ENCODE results near the gene KIF1C.

The KIF1C gene

GRCh38 chr17:4969047-4969550 lies 28.7 kb upstream of the KIF1C start:
- peak; percentile 91 for DNase-seq (ENCODE audit: low read depth)

DNA sequence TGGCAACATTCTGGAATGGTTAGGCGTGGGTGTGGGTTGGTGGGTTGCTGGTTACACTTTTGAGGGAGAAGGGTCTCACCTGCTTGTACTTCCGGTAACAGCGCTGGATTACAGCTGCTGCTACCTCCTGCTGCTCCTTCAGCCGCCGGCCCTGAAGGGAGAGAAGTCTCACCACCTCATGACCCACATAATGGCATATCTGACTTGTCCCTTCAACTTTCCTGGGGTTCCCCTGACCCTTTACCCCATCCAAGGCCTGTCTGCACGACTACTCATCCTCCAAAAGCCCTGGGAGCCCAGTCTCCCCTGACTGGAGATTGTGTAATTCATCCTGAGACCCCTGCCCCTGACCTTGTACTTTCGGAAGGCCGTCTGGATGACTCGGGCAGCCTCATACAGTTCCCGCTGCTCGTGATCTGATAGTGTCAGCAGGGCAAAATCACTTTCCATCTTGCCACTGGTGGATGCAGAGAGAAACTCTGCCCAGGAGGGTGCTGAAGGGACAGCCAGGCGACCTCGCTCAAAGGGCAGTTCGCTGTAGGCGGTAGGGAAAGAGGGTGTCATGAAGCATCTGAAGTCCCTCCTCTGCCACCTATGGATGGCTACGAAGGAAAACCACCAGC lies 28.1 kb upstream of the KIF1C start:
- DNase-seq (ENCODE audit: low read depth), result no peak

- DNase-seq (ENCODE audit: low read depth), result no peak
These were observed 27.5 kb upstream of the KIF1C start for GRCh38 chr17:4970273-4970672.

DNA sequence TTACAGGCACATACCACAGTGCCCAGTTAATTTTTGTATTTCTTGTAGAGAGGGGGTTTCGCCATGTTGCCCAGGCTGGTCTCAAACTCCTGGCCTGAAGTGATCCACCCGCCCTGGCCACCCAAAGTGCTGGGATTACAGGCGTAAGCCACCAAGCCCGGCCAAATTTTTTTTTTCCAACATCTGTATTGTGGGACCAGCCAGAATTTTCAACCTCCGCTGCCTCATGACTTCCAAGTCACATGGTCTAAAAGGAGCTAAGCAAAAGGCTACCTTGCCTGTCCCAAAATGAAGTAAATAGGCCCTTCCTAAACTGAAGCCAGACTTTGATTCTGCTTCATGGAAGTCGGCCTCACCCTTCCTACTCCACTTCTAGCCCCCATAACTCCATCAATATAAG lies 25.9 kb upstream of the KIF1C start:
- no peak for DNase-seq (ENCODE audit: low read depth)

- no peak for DNase-seq (ENCODE audit: low read depth)
These were observed 25.4 kb upstream of the KIF1C start for GRCh38 chr17:4972322-4972721.

GRCh38 chr17:4972752-4973151 lies 25.0 kb upstream of the KIF1C start:
- DNase-seq (ENCODE audit: low read depth), result no peak

GRCh38 chr17:4973256-4974114 lies 24.3 kb upstream of the KIF1C start:
- no peak for DNase-seq (ENCODE audit: low read depth)

DNA sequence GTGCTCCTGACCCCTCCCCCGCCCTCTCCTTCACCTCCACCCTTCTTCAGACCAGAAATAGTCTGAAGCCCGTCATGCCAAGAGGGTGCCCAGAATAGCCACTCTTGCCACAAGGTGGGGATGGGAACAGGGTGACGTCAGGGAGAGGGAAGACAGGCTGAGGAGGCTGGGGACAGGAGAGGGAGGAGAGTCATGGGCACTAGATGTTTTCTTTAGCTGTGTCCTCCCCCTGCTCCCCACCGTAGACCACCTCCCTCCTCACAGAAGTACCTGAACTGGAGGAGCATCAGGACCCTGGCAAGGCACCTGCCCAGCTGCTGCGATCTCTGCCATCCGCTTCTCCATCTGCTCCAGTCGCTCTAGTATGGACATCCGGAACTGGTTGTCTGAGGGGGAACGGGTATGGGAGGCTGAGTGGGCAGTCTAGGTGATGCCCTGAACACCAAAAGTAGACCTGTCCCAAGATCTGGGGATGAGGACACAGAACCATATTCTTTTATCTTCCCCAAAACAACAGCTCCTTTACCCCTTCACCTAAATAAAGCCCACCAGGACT lies 23.6 kb upstream of the KIF1C start:
- no peak for DNase-seq (ENCODE audit: low read depth)

DNA sequence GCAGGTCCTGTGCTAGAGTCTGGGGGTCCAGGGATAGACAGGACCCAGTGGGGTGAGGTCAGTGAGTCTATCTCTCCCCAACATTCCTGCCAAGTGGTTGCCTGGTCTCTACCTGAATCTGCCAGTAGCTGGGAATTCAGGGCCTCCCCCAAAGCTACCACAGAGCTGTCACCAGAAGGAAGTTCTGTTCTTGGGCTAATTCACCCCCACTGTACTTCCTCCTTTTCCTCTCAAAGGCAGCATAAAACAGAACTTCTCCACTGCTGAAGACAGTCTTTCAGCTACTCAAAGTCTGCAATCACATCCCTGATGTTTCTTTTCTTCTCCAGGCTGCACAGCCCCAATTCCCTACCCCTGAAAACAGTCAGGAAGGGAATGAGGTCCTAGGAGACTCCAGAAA lies 19.0 kb upstream of the KIF1C start:
- no peak for DNase-seq (ENCODE audit: low read depth)

DNA sequence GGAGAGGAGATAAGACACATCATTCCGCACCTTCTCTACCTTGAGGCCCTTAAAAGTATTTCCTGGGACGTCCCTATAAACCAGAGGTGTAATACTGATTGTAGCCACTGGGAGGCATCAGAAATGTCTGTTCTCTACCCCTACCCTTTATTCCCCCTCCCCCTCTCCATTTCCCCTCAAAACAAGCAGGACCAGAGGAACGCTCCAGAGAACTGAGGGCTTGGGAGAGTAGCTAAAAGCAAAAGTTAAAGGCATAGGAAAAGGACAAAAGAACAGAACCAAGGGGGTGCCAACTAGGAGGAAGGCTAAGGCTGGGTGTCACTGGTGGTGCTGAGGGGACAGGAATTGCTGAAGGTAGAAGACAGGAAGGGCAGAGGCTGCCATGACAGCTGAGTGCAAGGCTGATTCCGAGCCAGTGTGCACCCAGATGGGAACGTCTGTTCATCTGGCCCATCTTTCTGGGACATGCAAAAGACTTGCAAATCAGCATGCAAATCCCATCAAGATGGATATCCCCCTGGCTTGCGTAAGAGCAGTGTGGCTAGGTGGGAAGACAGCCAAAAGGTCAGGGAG lies 17.0 kb upstream of the KIF1C start:
- DNase-seq (ENCODE audit: low read depth), result no peak

GRCh38 chr17:4982305-4982704 lies 15.4 kb upstream of the KIF1C start:
- DNase-seq (ENCODE audit: low read depth), result no peak

DNA sequence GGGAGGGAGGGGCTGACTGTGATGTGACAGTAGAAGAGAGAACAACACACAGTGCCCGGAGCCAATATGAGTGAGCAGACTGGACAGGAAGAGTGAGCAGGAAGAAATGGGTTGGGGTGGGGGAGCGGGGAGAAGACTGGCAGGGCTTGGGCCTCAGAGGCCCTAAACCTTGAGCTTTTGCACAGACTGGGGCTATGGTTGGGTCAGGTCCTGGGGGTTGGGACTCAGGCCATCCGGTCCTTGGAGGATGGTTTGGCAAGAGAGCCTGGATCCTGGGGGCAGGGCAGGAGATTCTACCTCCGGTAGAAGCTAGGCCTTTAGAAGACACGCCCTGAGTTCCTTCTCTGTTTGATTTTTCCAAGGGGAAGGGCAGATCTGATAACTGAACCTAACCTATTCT lies 11.3 kb upstream of the KIF1C start:
- no peak for DNase-seq (ENCODE audit: low read depth)

GRCh38 chr17:4986951-4987766 lies 10.6 kb upstream of the KIF1C start, which contains the start of gene CAMTA2:
CAMTA2 (minus strand) TSS chr17:4987675; CDS start chr17:4986222, 1,453 bp downstream.
- DNase-seq (ENCODE audit: low read depth), result no peak

GRCh38 chr17:4987767-4988567 lies 9.8 kb upstream of the KIF1C start:
- no peak for DNase-seq (ENCODE audit: low read depth)

GRCh38 chr17:4994081-4994595 lies 3.6 kb upstream of the KIF1C start:
- DNase-seq (ENCODE audit: low read depth), result no peak

DNA sequence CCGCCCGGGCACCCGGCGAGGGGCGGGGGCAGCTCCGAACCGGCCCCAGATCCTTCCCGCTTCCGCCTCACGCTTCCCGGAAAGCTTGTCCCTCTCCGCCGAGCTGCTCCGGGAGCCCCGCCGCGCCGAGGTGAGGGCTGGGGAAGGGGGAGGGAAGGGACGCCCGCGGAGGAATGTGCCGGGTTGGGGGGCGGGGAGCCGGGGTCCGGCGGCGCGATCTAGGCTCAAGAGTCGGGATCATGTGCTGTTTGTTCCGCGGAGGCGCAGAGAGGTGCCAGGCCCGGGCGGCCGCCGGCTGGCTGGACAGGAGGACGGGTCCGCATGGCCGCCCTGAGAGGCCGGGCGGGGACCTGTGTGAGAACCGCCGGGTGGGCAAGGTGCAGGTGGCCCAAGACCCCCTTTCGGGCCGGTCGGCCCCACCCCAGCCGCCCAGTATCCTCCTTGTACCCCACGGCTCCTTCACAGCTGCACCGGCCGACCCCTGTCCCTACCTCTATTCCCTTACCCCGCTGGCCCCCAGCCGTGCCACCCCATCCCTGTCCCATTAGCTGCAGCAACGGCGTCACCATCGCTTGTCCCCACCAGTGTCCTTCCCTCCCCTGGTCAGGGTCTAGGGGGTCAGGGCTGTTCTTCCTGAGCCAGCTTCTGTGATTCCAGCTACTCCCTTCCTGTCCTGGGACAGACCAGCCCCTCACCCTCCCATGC lies 429 bp downstream of the KIF1C start:
- no peak for DNase-seq (ENCODE audit: low read depth)

- DNase-seq (ENCODE audit: low read depth), result no peak
These were observed 1.1 kb downstream of the KIF1C start for GRCh38 chr17:4998732-4999429.

DNA sequence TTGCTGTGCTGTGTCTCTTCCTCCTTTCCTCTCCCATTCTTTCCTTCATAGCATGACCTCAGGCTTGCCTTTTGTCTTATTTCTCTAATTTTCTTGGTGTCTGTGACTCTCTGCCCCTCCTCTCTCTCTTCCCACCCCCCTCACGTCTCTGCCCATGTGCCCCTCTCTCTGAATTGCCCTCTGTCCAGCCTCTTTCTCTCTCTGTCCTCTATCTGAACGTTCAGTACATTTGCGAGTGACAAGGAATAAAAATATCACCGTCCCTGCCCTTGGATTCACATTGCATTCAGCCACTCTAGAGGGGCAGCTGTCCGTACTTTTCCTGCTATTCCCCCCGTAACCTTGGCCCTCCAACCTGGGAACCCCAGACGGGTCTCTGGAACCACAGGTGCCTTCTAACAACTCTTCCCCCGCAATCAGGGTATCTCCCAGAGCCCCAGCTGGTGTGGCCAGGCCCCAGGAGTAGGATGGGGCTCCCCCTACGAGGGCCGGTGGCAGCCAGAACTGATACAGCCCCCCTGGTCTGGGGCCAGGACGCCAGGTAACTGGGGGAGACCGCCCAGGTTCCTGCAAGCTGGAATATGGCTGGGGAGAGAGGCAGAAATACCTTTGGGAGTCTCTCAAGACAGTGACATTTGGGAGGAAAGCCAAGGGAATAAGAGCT lies 1.8 kb downstream of the KIF1C start:
- DNase-seq (ENCODE audit: low read depth), result no peak

DNA sequence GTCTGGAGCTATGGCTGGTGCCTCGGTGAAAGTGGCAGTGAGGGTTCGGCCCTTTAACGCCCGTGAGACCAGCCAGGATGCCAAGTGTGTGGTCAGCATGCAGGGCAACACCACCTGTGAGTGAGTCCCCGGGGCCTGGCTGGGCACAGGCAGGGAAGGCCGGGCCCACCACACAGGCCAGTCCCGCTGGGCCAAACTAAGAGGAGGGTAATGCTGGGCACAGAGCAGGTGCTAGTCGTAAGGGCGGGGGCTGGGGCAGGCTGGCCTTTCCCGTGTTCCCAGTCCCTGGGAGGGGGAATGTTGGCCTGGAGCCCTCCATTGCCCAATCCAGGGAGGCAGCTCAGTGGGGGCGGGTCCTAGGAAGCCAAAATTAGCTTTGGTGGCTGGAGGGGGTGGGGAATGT lies 2.5 kb downstream of the KIF1C start:
- no peak for DNase-seq (ENCODE audit: low read depth)

All from stromal cell of bone marrow (primary cell).